ENCODE results near the gene HARBI1.

HARBI1 gene

DNA sequence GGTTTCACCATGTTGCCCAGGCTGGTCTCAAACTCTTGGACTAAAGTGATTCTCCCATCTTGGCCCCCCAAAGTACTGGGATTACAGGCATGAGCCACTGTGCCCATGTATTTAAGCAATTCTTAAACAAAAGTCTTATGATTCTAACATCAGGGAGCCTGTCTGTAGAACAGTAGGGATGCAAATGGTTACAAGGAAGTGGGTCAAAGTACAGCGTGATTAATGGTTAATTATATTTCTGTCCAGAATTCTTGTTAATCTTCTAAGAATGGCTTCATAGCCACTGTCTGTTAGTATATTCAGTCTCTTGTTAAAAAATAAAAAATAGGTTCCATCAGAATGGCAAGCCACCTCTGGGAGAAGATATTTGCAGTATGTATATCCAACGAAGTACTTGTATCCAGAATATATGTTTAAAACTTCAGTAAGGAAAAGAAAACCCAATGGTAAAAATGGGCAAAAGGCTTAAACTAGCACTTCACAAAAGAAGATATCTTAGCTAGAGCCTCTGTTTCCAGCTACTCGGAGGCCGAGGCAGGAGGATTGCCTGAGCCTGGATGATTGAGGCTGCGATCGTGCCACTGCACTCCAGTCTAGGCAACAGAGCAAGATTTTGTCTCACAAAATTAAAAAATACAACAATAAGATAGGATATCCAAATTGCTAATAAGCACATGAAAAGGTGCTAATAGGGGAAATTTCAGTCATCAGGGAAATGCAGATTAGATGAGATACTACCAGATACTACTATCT, 23.2 kb upstream of the HARBI1 start:
- H4K20me1 ChIP-seq (ENCODE audit: insufficient read depth, low read length) = 0 out of 2 replicates have a peak, but pooled peaks cover 4% of the 10 kb centered on the region
- no peaks in the 10 kb centered on the region for H3K9me3 ChIP-seq (ENCODE audit: insufficient read depth, low read length, severe bottlenecking)
- no peak overlapping the region for H3K9ac ChIP-seq (ENCODE audit: low read depth, low read length)
- no peak for DNase-seq
- no peak for ATAC-seq (ENCODE audit: insufficient read depth, low read depth)
- no peaks in the 10 kb centered on the region for H3K4me1 ChIP-seq (ENCODE audit: insufficient read depth, low read length)
- no peak overlapping the region for H3K4me3 ChIP-seq (ENCODE audit: low read depth in 1 of 2, low read length in 2 of 2)
- no peak overlapping the region for H2AFZ ChIP-seq (ENCODE audit: low read depth, low read length)
- H3K27ac ChIP-seq (ENCODE audit: low read length) = no peak overlapping the region
- H3K4me2 ChIP-seq (ENCODE audit: insufficient read depth, low read length) = no peak overlapping the region
- TF ChIP-seq EZH2 (IDR thresholded peaks at IDR 0.05; ENCODE audit: borderline replicate concordance, low read depth, low read length, severe bottlenecking) = no peak
- no peak for TF ChIP-seq CTCF (IDR thresholded peaks at IDR 0.05; ENCODE audit: borderline replicate concordance, extremely low read depth, low read length, poor library complexity, severe bottlenecking)
- no peaks in the 10 kb centered on the region for H3K27me3 ChIP-seq (ENCODE audit: insufficient read depth, low read length, poor library complexity)
- peaks cover 25% of the 10 kb centered on the region for H3K79me2 ChIP-seq (ENCODE audit: insufficient read depth, low read length)
- H3K36me3 ChIP-seq (ENCODE audit: insufficient read depth, low read length) = peaks cover 49% of the 10 kb centered on the region

DNA sequence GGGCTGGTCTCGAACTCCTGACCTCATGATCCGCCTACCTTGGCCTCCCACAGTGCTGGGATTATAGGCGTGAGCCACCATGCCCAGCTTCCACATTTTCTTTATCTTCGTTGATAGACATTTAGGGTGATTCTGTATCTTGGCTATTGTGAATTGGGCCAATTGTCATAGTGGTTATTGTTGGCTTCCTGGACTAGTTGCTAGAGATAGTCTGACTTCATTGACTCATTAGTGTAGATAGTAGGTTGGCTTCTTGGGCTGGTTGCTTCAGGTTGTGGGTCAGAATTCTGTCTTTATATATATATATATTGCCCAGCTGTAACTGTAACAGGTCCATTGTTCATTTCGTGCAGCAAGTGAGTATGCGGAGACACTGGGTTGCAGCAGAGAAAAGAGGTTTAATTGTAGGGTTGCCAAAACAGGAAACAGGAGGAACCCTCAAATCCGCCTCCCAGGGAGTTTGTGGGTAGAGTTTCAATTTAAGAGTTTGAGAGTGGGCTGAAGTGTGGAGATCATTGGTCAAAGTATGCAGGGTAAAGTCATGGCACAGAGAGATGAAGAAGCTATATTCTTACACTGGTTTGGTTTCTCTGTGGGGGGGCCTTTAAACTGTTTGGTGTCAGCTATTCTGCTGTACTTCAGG, 22.3 kb upstream of the HARBI1 start:
- no peak for ATAC-seq (ENCODE audit: insufficient read depth, low read depth)
- DNase-seq = no peak

DNA sequence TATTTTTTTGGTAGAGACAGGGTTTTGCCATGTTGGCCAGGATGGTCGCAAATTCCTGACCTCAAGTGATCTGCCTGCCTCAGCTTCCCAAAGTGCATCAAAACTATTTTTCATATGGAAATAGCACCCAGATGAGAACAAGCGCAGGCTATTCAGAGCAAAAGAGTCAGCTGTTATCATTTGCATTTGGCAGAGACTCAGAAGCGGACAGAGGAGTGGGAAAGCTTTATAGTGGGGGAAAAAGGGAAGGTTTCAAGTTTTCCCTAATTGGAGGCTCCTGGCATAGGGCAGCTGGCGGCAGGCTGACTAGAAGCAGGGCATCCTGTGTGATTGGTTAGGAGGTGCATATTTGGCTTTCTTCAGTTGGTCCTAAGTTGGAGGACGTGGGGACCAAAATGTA, 20.5 kb upstream of the HARBI1 start:
- no peak for TF ChIP-seq EZH2 (IDR thresholded peaks at IDR 0.05; ENCODE audit: borderline replicate concordance, low read depth, low read length, severe bottlenecking)
- no peak for TF ChIP-seq CTCF (IDR thresholded peaks at IDR 0.05; ENCODE audit: borderline replicate concordance, extremely low read depth, low read length, poor library complexity, severe bottlenecking)
- Histone ChIP-seq H3K79me2 (ENCODE audit: insufficient read depth, low read length) (peaks cover 22% of the 10 kb centered on the region), H3K27me3 (ENCODE audit: insufficient read depth, low read length, poor library complexity) (no peaks in the 10 kb centered on the region), H3K9ac (ENCODE audit: low read depth, low read length) (no peak overlapping the region), H2AFZ (ENCODE audit: low read depth, low read length) (no peak overlapping the region), H3K36me3 (ENCODE audit: insufficient read depth, low read length) (peaks cover 29% of the 10 kb centered on the region), H3K4me1 (ENCODE audit: insufficient read depth, low read length) (no peaks in the 10 kb centered on the region), H3K27ac (ENCODE audit: low read length) (no peak overlapping the region), H3K4me3 (ENCODE audit: low read depth in 1 of 2, low read length in 2 of 2) (no peak overlapping the region), H4K20me1 (ENCODE audit: insufficient read depth, low read length) (0 out of 2 replicates have a peak, but pooled peaks cover 1% of the 10 kb centered on the region), H3K9me3 (ENCODE audit: insufficient read depth, low read length, severe bottlenecking) (no peaks in the 10 kb centered on the region), H3K4me2 (ENCODE audit: insufficient read depth, low read length) (no peak overlapping the region)
- ATAC-seq (ENCODE audit: insufficient read depth, low read depth) (no peak), DNase-seq (no peak)

More for the DNA sequence above, 22.3 kb upstream of the HARBI1 start:
- H3K9me3 ChIP-seq (ENCODE audit: insufficient read depth, low read length, severe bottlenecking) = no peaks in the 10 kb centered on the region
- no peak overlapping the region for H3K9ac ChIP-seq (ENCODE audit: low read depth, low read length)
- H4K20me1 ChIP-seq (ENCODE audit: insufficient read depth, low read length) = 0 out of 2 replicates have a peak, but pooled peaks cover 4% of the 10 kb centered on the region
- H2AFZ ChIP-seq (ENCODE audit: low read depth, low read length) = no peak overlapping the region
- H3K4me3 ChIP-seq (ENCODE audit: low read depth in 1 of 2, low read length in 2 of 2) = no peak overlapping the region
- H3K36me3 ChIP-seq (ENCODE audit: insufficient read depth, low read length) = peaks cover 40% of the 10 kb centered on the region
- TF ChIP-seq EZH2 (IDR thresholded peaks at IDR 0.05; ENCODE audit: borderline replicate concordance, low read depth, low read length, severe bottlenecking) (no peak), CTCF (IDR thresholded peaks at IDR 0.05; ENCODE audit: borderline replicate concordance, extremely low read depth, low read length, poor library complexity, severe bottlenecking) (no peak)
- no peaks in the 10 kb centered on the region for H3K27me3 ChIP-seq (ENCODE audit: insufficient read depth, low read length, poor library complexity)
- H3K4me2 ChIP-seq (ENCODE audit: insufficient read depth, low read length) = no peak overlapping the region
- H3K27ac ChIP-seq (ENCODE audit: low read length) = no peak overlapping the region
- no peaks in the 10 kb centered on the region for H3K4me1 ChIP-seq (ENCODE audit: insufficient read depth, low read length)
- H3K79me2 ChIP-seq (ENCODE audit: insufficient read depth, low read length) = peaks cover 25% of the 10 kb centered on the region
